ENCODE measurements around the gene NAPSA.

NAPSA gene

GRCh38 chr19:50368649-50369570, 3.5 kb upstream of the NAPSA start:
- Histone ChIP-seq H3K27me3 (ENCODE audit: insufficient read depth, low read depth, severe bottlenecking) (no peaks in the 10 kb centered on the region), H3K27ac (peak overlapping the region; percentile 74)

DNA sequence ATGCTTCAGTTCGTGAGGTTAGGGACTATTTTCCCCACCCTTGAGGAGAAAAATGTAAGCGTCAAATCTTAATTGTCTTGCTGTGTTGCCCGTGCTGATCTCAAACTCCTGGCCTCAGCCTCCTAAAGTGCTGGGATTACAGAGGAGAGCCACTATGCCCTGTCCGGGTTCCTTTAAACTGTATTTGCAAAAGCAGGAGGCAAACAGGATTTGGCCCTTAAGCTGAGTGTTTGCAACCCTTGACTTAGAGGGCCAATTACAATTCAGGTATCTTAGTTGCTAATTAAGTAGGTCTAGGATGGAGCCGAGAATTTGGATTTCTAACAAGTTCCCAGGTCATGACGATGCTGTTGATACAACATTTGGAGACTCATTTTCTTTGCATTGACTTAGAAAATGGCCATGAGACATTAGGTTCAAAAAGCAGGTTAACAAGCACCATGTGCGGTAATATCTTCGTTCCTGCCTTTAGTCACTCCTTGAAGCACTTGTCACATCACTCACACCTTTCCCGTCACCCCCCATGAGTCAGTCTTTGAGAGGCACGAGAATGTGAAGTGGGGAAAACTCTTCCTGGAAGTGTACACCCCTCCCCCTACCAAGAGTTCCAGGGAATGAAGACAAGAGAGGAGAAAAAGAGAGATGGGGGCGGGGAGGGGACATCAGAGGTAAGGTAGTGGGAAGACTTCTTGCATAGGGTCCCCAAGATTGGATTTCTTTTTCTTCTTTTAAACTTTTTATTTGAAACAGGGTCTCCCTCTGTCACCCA, 2.6 kb downstream of the NAPSA start:
- no peaks in the 10 kb centered on the region for H3K27me3 ChIP-seq (ENCODE audit: insufficient read depth, low read depth, severe bottlenecking)
- H3K4me3 ChIP-seq (ENCODE audit: low read depth, low read length): no peak overlapping the region
- no peaks in the 10 kb centered on the region for H3K36me3 ChIP-seq
- DNase-seq: no peak
- no peak for TF ChIP-seq CTCF (IDR thresholded peaks at IDR 0.05; ENCODE audit: low read depth, low read length)
- no peak overlapping the region for H3K27ac ChIP-seq
- no peaks in the 10 kb centered on the region for H3K9me3 ChIP-seq (ENCODE audit: severe bottlenecking)

More at GRCh38 chr19:50368649-50369570, 3.5 kb upstream of the NAPSA start:
- peak overlapping the region; percentile 78 for H3K4me3 ChIP-seq (ENCODE audit: low read depth, low read length)
- peak; percentile 67 for TF ChIP-seq CTCF (IDR thresholded peaks at IDR 0.05; ENCODE audit: low read depth, low read length)
- peak; percentile 81 for DNase-seq
- H3K9me3 ChIP-seq (ENCODE audit: severe bottlenecking): no peaks in the 10 kb centered on the region
- H3K36me3 ChIP-seq: no peaks in the 10 kb centered on the region

- Histone ChIP-seq H3K36me3 (no peaks in the 10 kb centered on the region), H3K27me3 (ENCODE audit: insufficient read depth, low read depth, severe bottlenecking) (no peaks in the 10 kb centered on the region), H3K9me3 (ENCODE audit: severe bottlenecking) (no peaks in the 10 kb centered on the region), H3K4me3 (ENCODE audit: low read depth, low read length) (no peak overlapping the region), H3K27ac (no peak overlapping the region)
- no peak for TF ChIP-seq CTCF (IDR thresholded peaks at IDR 0.05; ENCODE audit: low read depth, low read length)
- no peak for DNase-seq
Observed at GRCh38 chr19:50362030-50362412, 3.4 kb downstream of the NAPSA start.

DNA sequence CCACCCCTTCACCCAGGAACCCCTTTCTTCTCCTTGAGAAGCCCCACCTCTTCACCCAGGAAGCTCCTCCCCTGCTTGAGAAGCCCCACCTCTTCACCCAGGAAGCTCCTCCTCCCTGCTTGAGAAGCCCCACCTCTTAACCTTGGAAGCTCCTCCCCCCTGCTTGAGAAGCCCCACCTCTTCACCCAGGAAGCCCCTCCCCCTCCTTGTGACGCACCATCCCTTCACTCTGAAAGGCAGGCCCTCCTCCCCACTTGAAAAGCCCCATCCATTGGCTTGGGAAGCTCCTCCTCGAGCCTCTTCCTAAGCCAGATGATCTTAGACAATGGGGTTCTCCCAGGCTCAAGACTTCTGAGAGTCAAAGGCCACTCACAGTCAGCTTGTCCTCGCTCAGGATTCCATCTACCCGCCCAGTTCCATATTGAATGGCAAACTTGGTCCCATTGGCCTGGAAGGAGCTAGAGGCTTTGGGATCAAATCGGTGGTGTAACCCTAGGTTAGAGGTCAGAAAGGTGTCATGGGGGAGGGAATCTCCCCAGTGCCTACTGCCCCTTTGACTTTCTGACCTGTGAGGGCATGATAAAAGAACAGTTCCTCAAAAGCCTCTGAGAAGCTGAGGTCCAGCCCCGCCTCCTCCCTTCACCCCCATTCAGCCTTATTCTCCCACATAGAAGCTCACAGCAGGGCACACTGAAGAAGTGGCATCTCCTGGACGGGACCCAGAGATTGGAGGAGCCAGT, 4.0 kb downstream of the NAPSA start:
- Histone ChIP-seq H3K4me3 (ENCODE audit: low read depth, low read length) (no peak overlapping the region), H3K36me3 (no peaks in the 10 kb centered on the region), H3K27ac (no peak overlapping the region), H3K27me3 (ENCODE audit: insufficient read depth, low read depth, severe bottlenecking) (no peaks in the 10 kb centered on the region), H3K9me3 (ENCODE audit: severe bottlenecking) (no peaks in the 10 kb centered on the region)
- DNase-seq: no peak
- TF ChIP-seq CTCF (IDR thresholded peaks at IDR 0.05; ENCODE audit: low read depth, low read length): no peak

GRCh38 chr19:50359328-50359818, 6.1 kb downstream of the NAPSA start:
- H3K27me3 ChIP-seq (ENCODE audit: insufficient read depth, low read depth, severe bottlenecking): no peaks in the 10 kb centered on the region
- H3K9me3 ChIP-seq (ENCODE audit: severe bottlenecking): no peaks in the 10 kb centered on the region
- H3K4me3 ChIP-seq (ENCODE audit: low read depth, low read length): no peak overlapping the region
- no peak overlapping the region for H3K27ac ChIP-seq
- no peak for DNase-seq
- no peak for TF ChIP-seq CTCF (IDR thresholded peaks at IDR 0.05; ENCODE audit: low read depth, low read length)
- no peaks in the 10 kb centered on the region for H3K36me3 ChIP-seq
